ENCODE measurements around the gene SLC25A1. TPM values are rescaled to one million over a fixed set of nuclear protein-coding genes. Genes with fewer than 3 reads are reported as not detected.

Gene SLC25A1
- total RNA-seq, 1 experiment from 2014 or later = 201 TPM

DNA sequence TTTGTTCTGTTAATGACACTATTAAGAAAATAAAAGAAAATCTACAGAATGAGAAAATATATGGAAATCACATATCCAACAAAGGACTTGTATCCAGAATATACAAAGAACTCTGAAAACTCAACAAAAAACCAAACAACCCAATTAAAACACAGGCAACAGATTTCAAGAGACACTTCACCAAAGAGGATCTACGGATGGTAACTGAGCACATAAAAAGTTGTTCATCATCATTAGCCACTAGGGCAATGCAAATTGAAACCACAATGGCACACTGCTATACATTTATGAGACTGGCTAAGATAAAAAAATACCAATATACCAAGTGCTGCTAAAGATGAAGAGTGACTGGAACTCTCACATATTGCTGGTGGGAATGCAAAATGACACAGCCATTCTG lies 34.5 kb upstream of the SLC25A1 start:
- no peak for ATAC-seq
- H3K4me3 Mint-ChIP-seq = no peak overlapping the region
- peaks cover 15% of the 10 kb centered on the region for H3K36me3 Mint-ChIP-seq

DNA sequence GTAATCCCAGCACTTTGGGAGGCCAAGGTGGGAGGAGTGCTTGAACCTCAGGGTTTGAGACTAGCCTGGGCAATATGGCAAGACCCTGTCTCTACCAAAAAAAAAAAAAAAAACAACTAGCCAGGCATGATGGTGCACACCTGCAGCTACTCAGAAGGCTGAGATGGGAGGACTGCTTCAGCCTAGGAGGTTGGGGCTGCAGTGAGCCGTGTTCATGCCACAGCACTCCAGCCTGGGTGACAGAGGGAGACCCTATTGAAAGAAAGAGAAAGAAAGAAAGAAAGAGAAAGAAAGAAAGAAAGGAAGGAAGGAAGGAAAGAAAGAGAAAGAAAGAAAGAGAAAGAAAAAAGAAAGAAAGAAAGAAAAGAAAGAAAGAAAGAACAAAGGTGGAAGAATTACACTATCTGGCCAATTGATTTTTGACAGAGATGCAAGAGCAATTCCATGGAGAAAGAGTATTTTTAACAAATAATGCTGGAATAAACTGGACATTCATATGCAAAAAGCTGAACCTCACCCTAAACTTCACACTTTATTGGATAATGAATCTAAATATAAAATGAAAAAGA lies 33.9 kb upstream of the SLC25A1 start:
- POLR2A ChIA-PET = no interaction called here
- CTCF ChIA-PET = no interaction called here
- ATAC-seq = no peak
- TF ChIP-seq FOXK1 (CRISPR knock-in tag; IDR thresholded peaks at IDR 0.05) = no peak
- TF ChIP-seq, protein P1, sequence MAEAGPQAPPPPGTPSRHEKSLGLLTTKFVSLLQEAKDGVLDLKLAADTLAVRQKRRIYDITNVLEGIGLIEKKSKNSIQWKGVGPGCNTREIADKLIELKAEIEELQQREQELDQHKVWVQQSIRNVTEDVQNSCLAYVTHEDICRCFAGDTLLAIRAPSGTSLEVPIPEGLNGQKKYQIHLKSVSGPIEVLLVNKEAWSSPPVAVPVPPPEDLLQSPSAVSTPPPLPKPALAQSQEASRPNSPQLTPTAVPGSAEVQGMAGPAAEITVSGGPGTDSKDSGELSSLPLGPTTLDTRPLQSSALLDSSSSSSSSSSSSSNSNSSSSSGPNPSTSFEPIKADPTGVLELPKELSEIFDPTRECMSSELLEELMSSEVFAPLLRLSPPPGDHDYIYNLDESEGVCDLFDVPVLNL (CRISPR knock-in tag; IDR thresholded peaks at IDR 0.05; ENCODE audit: borderline replicate concordance, low read depth) = no peak
- TF ChIP-seq FOXP1 (CRISPR knock-in tag; IDR thresholded peaks at IDR 0.05; ENCODE audit: borderline replicate concordance) = no peak
- TF ChIP-seq FOXJ3 (CRISPR knock-in tag; IDR thresholded peaks at IDR 0.05; ENCODE audit: borderline replicate concordance) = no peak
- TF ChIP-seq ETV6 (CRISPR knock-in tag; IDR thresholded peaks at IDR 0.05) = no peak
- TF ChIP-seq, protein P2, sequence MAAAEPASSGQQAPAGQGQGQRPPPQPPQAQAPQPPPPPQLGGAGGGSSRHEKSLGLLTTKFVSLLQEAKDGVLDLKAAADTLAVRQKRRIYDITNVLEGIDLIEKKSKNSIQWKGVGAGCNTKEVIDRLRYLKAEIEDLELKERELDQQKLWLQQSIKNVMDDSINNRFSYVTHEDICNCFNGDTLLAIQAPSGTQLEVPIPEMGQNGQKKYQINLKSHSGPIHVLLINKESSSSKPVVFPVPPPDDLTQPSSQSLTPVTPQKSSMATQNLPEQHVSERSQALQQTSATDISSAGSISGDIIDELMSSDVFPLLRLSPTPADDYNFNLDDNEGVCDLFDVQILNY (CRISPR knock-in tag; IDR thresholded peaks at IDR 0.05) = no peak
- TF ChIP-seq, protein P3, sequence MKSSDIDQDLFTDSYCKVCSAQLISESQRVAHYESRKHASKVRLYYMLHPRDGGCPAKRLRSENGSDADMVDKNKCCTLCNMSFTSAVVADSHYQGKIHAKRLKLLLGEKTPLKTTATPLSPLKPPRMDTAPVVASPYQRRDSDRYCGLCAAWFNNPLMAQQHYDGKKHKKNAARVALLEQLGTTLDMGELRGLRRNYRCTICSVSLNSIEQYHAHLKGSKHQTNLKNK (CRISPR knock-in tag; IDR thresholded peaks at IDR 0.05) = no peak
- TF ChIP-seq OVOL2 (CRISPR knock-in tag; IDR thresholded peaks at IDR 0.05; ENCODE audit: borderline replicate concordance) = no peak

More for the DNA sequence above, 34.5 kb upstream of the SLC25A1 start:
- Mint-ChIP-seq H3K27ac (peak overlapping the region; percentile 5; the same call in 1 of the 2 replicates), H3K9me3 (no peaks in the 10 kb centered on the region), H3K4me1 (peaks cover 36% of the 10 kb centered on the region), H3K27me3 (ENCODE audit: low read depth) (no peaks in the 10 kb centered on the region)
- no peak for DNase-seq (ENCODE audit: low spot score)
- TF ChIP-seq GRHL2 (CRISPR knock-in tag; IDR thresholded peaks at IDR 0.05; ENCODE audit: insufficient replicate concordance, severe bottlenecking) (no peak), MXD4 (CRISPR knock-in tag; IDR thresholded peaks at IDR 0.05; ENCODE audit: borderline replicate concordance) (no peak), NR2C2 (CRISPR knock-in tag; IDR thresholded peaks at IDR 0.05) (no peak), ZNF423 (CRISPR knock-in tag; IDR thresholded peaks at IDR 0.05) (no peak), JUN (CRISPR knock-in tag; IDR thresholded peaks at IDR 0.05) (no peak), NR3C1 (CRISPR knock-in tag; conservative IDR thresholded peaks at IDR 0.05; ENCODE audit: low read depth) (no peak), JAZF1 (CRISPR knock-in tag; IDR thresholded peaks at IDR 0.05) (no peak), PRRX2 (CRISPR knock-in tag; IDR thresholded peaks at IDR 0.05) (no peak), ESRRA (CRISPR knock-in tag; IDR thresholded peaks at IDR 0.05; ENCODE audit: borderline replicate concordance) (no peak), ZNF416 (CRISPR knock-in tag; IDR thresholded peaks at IDR 0.05) (no peak), NR1H2 (CRISPR knock-in tag; IDR thresholded peaks at IDR 0.05) (no peak)
- TF ChIP-seq, protein P4, sequence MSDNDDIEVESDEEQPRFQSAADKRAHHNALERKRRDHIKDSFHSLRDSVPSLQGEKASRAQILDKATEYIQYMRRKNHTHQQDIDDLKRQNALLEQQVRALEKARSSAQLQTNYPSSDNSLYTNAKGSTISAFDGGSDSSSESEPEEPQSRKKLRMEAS (CRISPR knock-in tag; IDR thresholded peaks at IDR 0.05) = no peak
- TF ChIP-seq, protein P5, sequence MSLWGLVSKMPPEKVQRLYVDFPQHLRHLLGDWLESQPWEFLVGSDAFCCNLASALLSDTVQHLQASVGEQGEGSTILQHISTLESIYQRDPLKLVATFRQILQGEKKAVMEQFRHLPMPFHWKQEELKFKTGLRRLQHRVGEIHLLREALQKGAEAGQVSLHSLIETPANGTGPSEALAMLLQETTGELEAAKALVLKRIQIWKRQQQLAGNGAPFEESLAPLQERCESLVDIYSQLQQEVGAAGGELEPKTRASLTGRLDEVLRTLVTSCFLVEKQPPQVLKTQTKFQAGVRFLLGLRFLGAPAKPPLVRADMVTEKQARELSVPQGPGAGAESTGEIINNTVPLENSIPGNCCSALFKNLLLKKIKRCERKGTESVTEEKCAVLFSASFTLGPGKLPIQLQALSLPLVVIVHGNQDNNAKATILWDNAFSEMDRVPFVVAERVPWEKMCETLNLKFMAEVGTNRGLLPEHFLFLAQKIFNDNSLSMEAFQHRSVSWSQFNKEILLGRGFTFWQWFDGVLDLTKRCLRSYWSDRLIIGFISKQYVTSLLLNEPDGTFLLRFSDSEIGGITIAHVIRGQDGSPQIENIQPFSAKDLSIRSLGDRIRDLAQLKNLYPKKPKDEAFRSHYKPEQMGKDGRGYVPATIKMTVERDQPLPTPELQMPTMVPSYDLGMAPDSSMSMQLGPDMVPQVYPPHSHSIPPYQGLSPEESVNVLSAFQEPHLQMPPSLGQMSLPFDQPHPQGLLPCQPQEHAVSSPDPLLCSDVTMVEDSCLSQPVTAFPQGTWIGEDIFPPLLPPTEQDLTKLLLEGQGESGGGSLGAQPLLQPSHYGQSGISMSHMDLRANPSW (CRISPR knock-in tag; conservative IDR thresholded peaks at IDR 0.05; ENCODE audit: low read depth) = no peak
- TF ChIP-seq, protein P3 (CRISPR knock-in tag; IDR thresholded peaks at IDR 0.05) = no peak
- TF ChIP-seq, protein P6, sequence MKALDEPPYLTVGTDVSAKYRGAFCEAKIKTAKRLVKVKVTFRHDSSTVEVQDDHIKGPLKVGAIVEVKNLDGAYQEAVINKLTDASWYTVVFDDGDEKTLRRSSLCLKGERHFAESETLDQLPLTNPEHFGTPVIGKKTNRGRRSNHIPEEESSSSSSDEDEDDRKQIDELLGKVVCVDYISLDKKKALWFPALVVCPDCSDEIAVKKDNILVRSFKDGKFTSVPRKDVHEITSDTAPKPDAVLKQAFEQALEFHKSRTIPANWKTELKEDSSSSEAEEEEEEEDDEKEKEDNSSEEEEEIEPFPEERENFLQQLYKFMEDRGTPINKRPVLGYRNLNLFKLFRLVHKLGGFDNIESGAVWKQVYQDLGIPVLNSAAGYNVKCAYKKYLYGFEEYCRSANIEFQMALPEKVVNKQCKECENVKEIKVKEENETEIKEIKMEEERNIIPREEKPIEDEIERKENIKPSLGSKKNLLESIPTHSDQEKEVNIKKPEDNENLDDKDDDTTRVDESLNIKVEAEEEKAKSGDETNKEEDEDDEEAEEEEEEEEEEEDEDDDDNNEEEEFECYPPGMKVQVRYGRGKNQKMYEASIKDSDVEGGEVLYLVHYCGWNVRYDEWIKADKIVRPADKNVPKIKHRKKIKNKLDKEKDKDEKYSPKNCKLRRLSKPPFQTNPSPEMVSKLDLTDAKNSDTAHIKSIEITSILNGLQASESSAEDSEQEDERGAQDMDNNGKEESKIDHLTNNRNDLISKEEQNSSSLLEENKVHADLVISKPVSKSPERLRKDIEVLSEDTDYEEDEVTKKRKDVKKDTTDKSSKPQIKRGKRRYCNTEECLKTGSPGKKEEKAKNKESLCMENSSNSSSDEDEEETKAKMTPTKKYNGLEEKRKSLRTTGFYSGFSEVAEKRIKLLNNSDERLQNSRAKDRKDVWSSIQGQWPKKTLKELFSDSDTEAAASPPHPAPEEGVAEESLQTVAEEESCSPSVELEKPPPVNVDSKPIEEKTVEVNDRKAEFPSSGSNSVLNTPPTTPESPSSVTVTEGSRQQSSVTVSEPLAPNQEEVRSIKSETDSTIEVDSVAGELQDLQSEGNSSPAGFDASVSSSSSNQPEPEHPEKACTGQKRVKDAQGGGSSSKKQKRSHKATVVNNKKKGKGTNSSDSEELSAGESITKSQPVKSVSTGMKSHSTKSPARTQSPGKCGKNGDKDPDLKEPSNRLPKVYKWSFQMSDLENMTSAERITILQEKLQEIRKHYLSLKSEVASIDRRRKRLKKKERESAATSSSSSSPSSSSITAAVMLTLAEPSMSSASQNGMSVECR (CRISPR knock-in tag; IDR thresholded peaks at IDR 0.05; ENCODE audit: borderline replicate concordance) = no peak
- TF ChIP-seq, protein P7, sequence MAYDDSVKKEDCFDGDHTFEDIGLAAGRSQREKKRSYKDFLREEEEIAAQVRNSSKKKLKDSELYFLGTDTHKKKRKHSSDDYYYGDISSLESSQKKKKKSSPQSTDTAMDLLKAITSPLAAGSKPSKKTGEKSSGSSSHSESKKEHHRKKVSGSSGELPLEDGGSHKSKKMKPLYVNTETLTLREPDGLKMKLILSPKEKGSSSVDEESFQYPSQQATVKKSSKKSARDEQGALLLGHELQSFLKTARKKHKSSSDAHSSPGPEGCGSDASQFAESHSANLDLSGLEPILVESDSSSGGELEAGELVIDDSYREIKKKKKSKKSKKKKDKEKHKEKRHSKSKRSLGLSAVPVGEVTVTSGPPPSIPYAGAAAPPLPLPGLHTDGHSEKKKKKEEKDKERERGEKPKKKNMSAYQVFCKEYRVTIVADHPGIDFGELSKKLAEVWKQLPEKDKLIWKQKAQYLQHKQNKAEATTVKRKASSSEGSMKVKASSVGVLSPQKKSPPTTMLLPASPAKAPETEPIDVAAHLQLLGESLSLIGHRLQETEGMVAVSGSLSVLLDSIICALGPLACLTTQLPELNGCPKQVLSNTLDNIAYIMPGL (CRISPR knock-in tag; IDR thresholded peaks at IDR 0.05) = no peak
- CTCF ChIA-PET = no interaction called here
- POLR2A ChIA-PET = interaction anchor here (0.6 kb wide), 1 partner anchor 356 kb away, joined by 3 read pairs; no protein-coding TSS in a partner anchor

More for the DNA sequence above, 33.9 kb upstream of the SLC25A1 start:
- no peaks in the 10 kb centered on the region for H3K27me3 Mint-ChIP-seq (ENCODE audit: low read depth)
- no peaks in the 10 kb centered on the region for H3K9me3 Mint-ChIP-seq
- peaks cover 17% of the 10 kb centered on the region for H3K36me3 Mint-ChIP-seq
- no peak overlapping the region for H3K4me3 Mint-ChIP-seq
- no peak for DNase-seq (ENCODE audit: low spot score)
- peaks cover 33% of the 10 kb centered on the region for H3K4me1 Mint-ChIP-seq
- 0 out of 2 replicates have a peak overlapping the region, but pooled peaks have one; percentile 5 for H3K27ac Mint-ChIP-seq
